DND-41 (cell line): ENCODE measurements around the gene PIP4P1.
"Not testable (repeated sequence)": the region's sequence is repeated elsewhere in the genome, so short reads cannot be mapped to it uniquely, and the experiment has no call there.

Experiments
- ATAC-seq: fragments of 200-7000 bp; cut with Tn5 transposase; 3 replicates; pipeline ENCODE4 v1.9.1; 2021; ENCODE audit warnings: low read depth; ENCODE audit not compliant: insufficient read depth
- DNase-seq: peaks from one replicate; pipeline ENCODE4 v3.0.0-alpha.2; 2020
- H2AFZ ChIP-seq: 2 replicates; pipeline ENCODE4 v1.6.0; 2012; ENCODE audit warnings: low read depth, low read length
- H3K27ac ChIP-seq: 2 replicates; pipeline ENCODE4 v1.5.1; 2012; ENCODE audit warnings: low read length, inconsistent platforms
- H3K27me3 ChIP-seq: fragments of 200-600 bp; sonication (generic); 2 replicates; pipeline ENCODE4 v1.6.0; 2012; ENCODE audit warnings: low read length, mild to moderate bottlenecking, inconsistent platforms; ENCODE audit not compliant: insufficient read depth, poor library complexity
- H3K36me3 ChIP-seq: 2 replicates; pipeline ENCODE4 v1.5.1; 2012; ENCODE audit warnings: low read length, inconsistent platforms; ENCODE audit not compliant: insufficient read depth
- H3K4me1 ChIP-seq: 2 replicates; pipeline ENCODE4 v1.5.1; 2012; ENCODE audit warnings: mild to moderate bottlenecking, low read length; ENCODE audit not compliant: insufficient read depth
- H3K4me2 ChIP-seq: 2 replicates; pipeline ENCODE4 v1.6.0; 2012; ENCODE audit warnings: mild to moderate bottlenecking, moderate library complexity, low read length, inconsistent platforms; ENCODE audit not compliant: insufficient read depth
- H3K4me3 ChIP-seq, 2 experiments: fragments of 200-600 bp in 1 of 2; shearing (Covaris generic) in 1 of 2; 2 replicates each; pipeline ENCODE4 v1.5.1; 2012 to 2016; ENCODE audit warnings: inconsistent platforms in 2 of 2, low read length in 2 of 2, mild to moderate bottlenecking in 2 of 2, low read depth in 1 of 2, moderate library complexity in 1 of 2
- H3K79me2 ChIP-seq: 2 replicates; pipeline ENCODE4 v1.6.0; 2012; ENCODE audit warnings: low read length, inconsistent platforms; ENCODE audit not compliant: insufficient read depth
- H3K9ac ChIP-seq: 2 replicates; pipeline ENCODE4 v1.6.0; 2012; ENCODE audit warnings: low read depth, mild to moderate bottlenecking, inconsistent platforms, low read length, moderate library complexity
- H3K9me3 ChIP-seq: 2 replicates; pipeline ENCODE4 v1.5.1; 2012; ENCODE audit warnings: low read length, moderate library complexity, mild to moderate bottlenecking, inconsistent platforms; ENCODE audit not compliant: insufficient read depth, severe bottlenecking
- H4K20me1 ChIP-seq: 2 replicates; pipeline ENCODE4 v1.6.0; 2012; ENCODE audit warnings: low read length; ENCODE audit not compliant: insufficient read depth
- CTCF ChIP-seq: IDR thresholded peaks from 2 replicates; pipeline ENCODE4 v1.5.1; 2012; ENCODE audit warnings: borderline replicate concordance, low read length, moderate library complexity, mild to moderate bottlenecking; ENCODE audit not compliant: poor library complexity, severe bottlenecking; ENCODE audit errors: extremely low read depth
- EZH2 ChIP-seq: IDR thresholded peaks from 3 replicates; pipeline ENCODE4 v1.6.1; 2012; ENCODE audit warnings: borderline replicate concordance, low read depth, mild to moderate bottlenecking, moderate library complexity, low read length, inconsistent platforms; ENCODE audit not compliant: severe bottlenecking

PIP4P1 gene

GRCh38 chr14:20456971-20457370 is 4.3 kb downstream of the PIP4P1 start:
- H3K4me2 ChIP-seq, result peak overlapping the region; percentile 88
- peaks cover 64% of the 10 kb centered on the region for H3K4me1 ChIP-seq
- H3K4me3 ChIP-seq, result peak overlapping the region in 1 of 2 experiments; percentile 86; a peak in 2 of 4 replicates
- peaks cover 27% of the 10 kb centered on the region for H4K20me1 ChIP-seq
- ATAC-seq, result no peak
- H3K27ac ChIP-seq, result no peak overlapping the region; the same call in 1 of the 2 replicates
- H3K9me3 ChIP-seq, result no peaks in the 10 kb centered on the region
- H2AFZ ChIP-seq, result no peak overlapping the region
- DNase-seq, result no peak
- peaks cover 88% of the 10 kb centered on the region for H3K79me2 ChIP-seq
- no peak for TF ChIP-seq EZH2
- TF ChIP-seq CTCF, result no peak
- no peaks in the 10 kb centered on the region for H3K27me3 ChIP-seq
- peaks cover 64% of the 10 kb centered on the region for H3K36me3 ChIP-seq
- peak overlapping the region; percentile 84; the same call in 1 of the 2 replicates for H3K9ac ChIP-seq

GRCh38 chr14:20455355-20456300 is 5.6 kb downstream of the PIP4P1 start:
- H3K79me2 ChIP-seq, result peaks cover 82% of the 10 kb centered on the region
- ATAC-seq (peak; percentile 67), DNase-seq (no peak)
- peak overlapping the region; percentile 88 for H3K4me2 ChIP-seq
- H2AFZ ChIP-seq, result peak overlapping the region; percentile 95
- H3K27me3 ChIP-seq, result no peaks in the 10 kb centered on the region
- H3K36me3 ChIP-seq, result peaks cover 72% of the 10 kb centered on the region
- no peaks in the 10 kb centered on the region for H3K9me3 ChIP-seq
- H3K4me1 ChIP-seq, result peaks cover 61% of the 10 kb centered on the region
- peaks cover 23% of the 10 kb centered on the region for H4K20me1 ChIP-seq
- peak overlapping the region; percentile 67 to 86 for H3K4me3 ChIP-seq
- H3K9ac ChIP-seq, result peak overlapping the region; percentile 84
- TF ChIP-seq EZH2 (no peak), CTCF (no peak)
- peak overlapping the region; percentile 99 for H3K27ac ChIP-seq

GRCh38 chr14:20454516-20455354 is 6.5 kb downstream of the PIP4P1 start, which contains the start of the genes APEX1 and OSGEP:
Gene APEX1, plus strand, starts transcription at chr14:20455226. Its CDS starts 420 bp downstream, at chr14:20455646.
Gene OSGEP, minus strand, starts transcription at chr14:20454812. Its CDS starts 129 bp downstream, at chr14:20454683.
- Histone ChIP-seq H3K4me3 (peak within 1 kb of the TSS; percentile 67 to 86), H3K4me2 (peak within 1 kb of the TSS; percentile 88), H3K9me3 (no peaks in the 10 kb centered on the region), H3K27me3 (no peaks in the 10 kb centered on the region), H3K27ac (peak within 1 kb of the TSS; percentile 99), H3K9ac (peak within 1 kb of the TSS; percentile 84), H3K79me2 (peaks cover 73% of the 10 kb centered on the region), H4K20me1 (peaks cover 14% of the 10 kb centered on the region; the same call in 1 of the 2 replicates), H2AFZ (peak within 1 kb of the TSS; percentile 95), H3K36me3 (peaks cover 71% of the 10 kb centered on the region), H3K4me1 (peaks cover 52% of the 10 kb centered on the region)
- DNase-seq, result peak; percentile 99
- ATAC-seq, result peak; percentile 84
- no peak for TF ChIP-seq CTCF
- no peak for TF ChIP-seq EZH2

- H4K20me1 ChIP-seq, H3K27ac ChIP-seq, DNase-seq, H3K9me3 ChIP-seq, H3K4me3 ChIP-seq, ATAC-seq, H3K27me3 ChIP-seq, H3K9ac ChIP-seq, H2AFZ ChIP-seq: not testable (repeated sequence)
- Histone ChIP-seq H3K79me2 (peaks cover 54% of the 10 kb centered on the region), H3K4me1 (peaks cover 33% of the 10 kb centered on the region), H3K36me3 (peaks cover 71% of the 10 kb centered on the region), H3K4me2 (peak overlapping the region; percentile 88; the same call in 1 of the 2 replicates)
These were observed 8.4 kb downstream of the PIP4P1 start for GRCh38 chr14:20452831-20453230.
